H1 (cell line): ENCODE data around the gene PILRB.

Experiments used
- ATF2 ChIP-seq: IDR thresholded peaks from 2 replicates; pipeline ENCODE4 v1.6.1; 2012; ENCODE audit warnings: low read length, inconsistent platforms
- CBX8 ChIP-seq: fragments of 300-800, 300-1000 bp; sonication (generic); IDR thresholded peaks from 2 replicates; pipeline ENCODE4 v1.7.1; 2016; ENCODE audit warnings: low read depth, low read length, borderline replicate concordance
- CTCF ChIP-seq, 3 experiments: IDR thresholded peaks; 1 replicate in 2 of 3; 2 replicates in 1 of 3; pipeline versions ENCODE4 v1.5.1 to v1.6.1; 2011; ENCODE audit warnings: low read length in 3 of 3, mild to moderate bottlenecking in 3 of 3, inconsistent platforms in 2 of 3, low read depth in 1 of 3, moderate library complexity in 1 of 3; ENCODE audit not compliant: insufficient read depth in 1 of 3; ENCODE audit errors: control extremely low read depth in 1 of 3
- PHF8 ChIP-seq: fragments of 200-600 bp; sonication (generic); conservative IDR thresholded peaks from 2 replicates; pipeline ENCODE4 v1.7.1; 2012; ENCODE audit warnings: low read depth, mild to moderate bottlenecking, inconsistent platforms, low read length, moderate library complexity
- RNF2 ChIP-seq: fragments of 200-900, 300-1000 bp; sonication (generic); IDR thresholded peaks from 2 replicates; pipeline ENCODE4 v1.7.1; 2016; ENCODE audit warnings: borderline replicate concordance, low read depth, mild to moderate bottlenecking, antibody characterized with exemption, low read length; ENCODE audit not compliant: poor library complexity, severe bottlenecking; ENCODE audit errors: missing control alignments
- TAF1 ChIP-seq: IDR thresholded peaks from 2 replicates; pipeline ENCODE4 v1.6.1; 2011; ENCODE audit warnings: mild to moderate bottlenecking, low read depth, low read length
- ZNF274 ChIP-seq: IDR thresholded peaks from 2 replicates; pipeline ENCODE4 v1.7.0; 2012; ENCODE audit warnings: low read length, borderline replicate concordance; ENCODE audit errors: extremely low read depth
- TF ChIP-seq, protein P1 (sequence below): IDR thresholded peaks from 2 replicates; pipeline ENCODE4 v1.6.1; 2012; ENCODE audit warnings: inconsistent platforms
- TF ChIP-seq, protein P2 (sequence below): IDR thresholded peaks from 2 replicates; pipeline ENCODE4 v1.6.1; 2011; ENCODE audit warnings: low read length, improper control_type of control experiment

DNA sequence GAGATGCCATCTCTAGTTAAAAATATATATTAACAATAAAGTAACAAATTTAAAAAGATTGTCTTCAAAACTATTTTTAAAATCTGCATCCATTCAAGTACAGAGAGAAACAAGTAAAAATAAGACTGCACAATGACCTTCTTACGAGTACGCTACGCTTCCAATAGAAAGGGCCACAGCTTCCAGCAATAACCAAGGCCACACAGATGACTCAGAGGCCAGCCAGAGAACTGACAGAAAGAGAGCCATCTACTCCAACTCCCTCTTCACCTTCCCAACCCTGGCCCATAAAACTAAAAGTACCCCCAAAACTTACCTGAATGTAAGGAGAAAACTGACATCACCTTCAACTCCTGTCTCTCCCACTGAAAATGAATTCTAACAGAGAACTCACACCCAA lies 42.1 kb downstream of the PILRB start:
- no peak for TF ChIP-seq ZNF274
- TF ChIP-seq, protein P1, sequence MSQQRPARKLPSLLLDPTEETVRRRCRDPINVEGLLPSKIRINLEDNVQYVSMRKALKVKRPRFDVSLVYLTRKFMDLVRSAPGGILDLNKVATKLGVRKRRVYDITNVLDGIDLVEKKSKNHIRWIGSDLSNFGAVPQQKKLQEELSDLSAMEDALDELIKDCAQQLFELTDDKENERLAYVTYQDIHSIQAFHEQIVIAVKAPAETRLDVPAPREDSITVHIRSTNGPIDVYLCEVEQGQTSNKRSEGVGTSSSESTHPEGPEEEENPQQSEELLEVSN, result no peak
- TF ChIP-seq CBX8, result no peak
- TF ChIP-seq, protein P2, sequence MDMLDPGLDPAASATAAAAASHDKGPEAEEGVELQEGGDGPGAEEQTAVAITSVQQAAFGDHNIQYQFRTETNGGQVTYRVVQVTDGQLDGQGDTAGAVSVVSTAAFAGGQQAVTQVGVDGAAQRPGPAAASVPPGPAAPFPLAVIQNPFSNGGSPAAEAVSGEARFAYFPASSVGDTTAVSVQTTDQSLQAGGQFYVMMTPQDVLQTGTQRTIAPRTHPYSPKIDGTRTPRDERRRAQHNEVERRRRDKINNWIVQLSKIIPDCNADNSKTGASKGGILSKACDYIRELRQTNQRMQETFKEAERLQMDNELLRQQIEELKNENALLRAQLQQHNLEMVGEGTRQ, result no peak
- no peak for TF ChIP-seq PHF8
- no peak for TF ChIP-seq RNF2
- no peak for TF ChIP-seq CTCF (IDR thresholded peaks at IDR 0.05; ENCODE audit: control extremely low read depth in 1 of 3, insufficient read depth in 1 of 3, low read depth in 1 of 3, low read length in 3 of 3)
- TF ChIP-seq ATF2, result no peak
- no peak for TF ChIP-seq TAF1
